ENCODE data around the gene NUDT19.
"Not testable (repeated sequence)": the region's sequence is repeated elsewhere in the genome, so short reads cannot be mapped to it uniquely, and the experiment has no call there.

DNA sequence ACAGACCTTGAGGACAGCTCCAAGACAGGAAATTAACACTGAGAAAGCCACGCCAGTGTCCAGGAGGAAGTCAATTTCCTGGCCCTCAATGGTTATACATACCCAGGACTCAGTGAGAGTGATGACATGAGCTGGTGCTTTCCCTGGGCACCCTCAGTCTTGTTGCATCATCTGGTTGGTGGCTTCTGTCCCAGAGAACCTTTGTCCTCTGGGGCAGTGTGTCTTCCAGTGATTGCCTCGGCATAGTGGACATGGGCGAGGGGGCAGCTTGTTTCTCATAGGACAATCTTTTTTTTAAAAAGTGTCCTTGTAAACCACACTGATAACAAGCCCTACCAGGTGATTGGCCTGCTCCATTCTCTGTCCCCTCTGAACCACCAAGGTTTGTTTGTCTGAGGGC lies 5.2 kb downstream of the NUDT19 start:
- not testable (repeated sequence) for TF ChIP-seq POLR2A, CTCF (IDR thresholded peaks at IDR 0.05)
